DOHH2 (cell line): ENCODE results near the gene DLGAP1.

ENCODE experiments used
- H3F3A ChIP-seq: fragments of 200-600 bp; sonication (generic), shearing (Covaris generic); 2 replicates; pipeline ENCODE4 v1.6.0; 2016; ENCODE audit warnings: antibody characterized with exemption, mild to moderate bottlenecking; ENCODE audit not compliant: control insufficient read depth, insufficient read depth
- H3K27ac ChIP-seq: fragments of 200-600 bp; sonication (generic); 2 replicates; pipeline ENCODE4 v1.5.1; 2014; ENCODE audit warnings: low read depth, mild to moderate bottlenecking, low read length, moderate library complexity
- H3K27me3 ChIP-seq: fragments of 200-600 bp; sonication (generic); 2 replicates; pipeline ENCODE4 v1.6.1; 2014; ENCODE audit warnings: mild to moderate bottlenecking, low read length, mixed read lengths; ENCODE audit not compliant: control insufficient read depth
- H3K36me3 ChIP-seq: fragments of 200-600 bp; sonication (generic); 2 replicates; pipeline ENCODE4 v1.6.1; 2014; ENCODE audit warnings: mild to moderate bottlenecking, low read length, moderate library complexity, mixed read lengths; ENCODE audit not compliant: control insufficient read depth
- H3K4me1 ChIP-seq: fragments of 200-600 bp; sonication (generic); 2 replicates; pipeline ENCODE4 v1.6.1; 2014; ENCODE audit warnings: mild to moderate bottlenecking, low read length, mixed read lengths; ENCODE audit not compliant: control insufficient read depth
- H3K4me2 ChIP-seq: fragments of 200-600 bp; sonication (generic); 2 replicates; pipeline ENCODE4 v1.6.0; 2014; ENCODE audit warnings: mild to moderate bottlenecking, low read length, moderate library complexity
- H3K4me3 ChIP-seq: fragments of 200-600 bp; sonication (generic); 2 replicates; pipeline ENCODE4 v1.5.1; 2014; ENCODE audit warnings: mild to moderate bottlenecking, low read length, mixed read lengths
- H3K79me2 ChIP-seq: fragments of 200-600 bp; sonication (generic); 2 replicates; pipeline ENCODE4 v1.6.1; 2014; ENCODE audit warnings: mild to moderate bottlenecking, low read length, mixed read lengths; ENCODE audit not compliant: control insufficient read depth
- H3K9me2 ChIP-seq: fragments of 200-600 bp; sonication (generic); replicated peaks from 2 replicates; pipeline ENCODE4 v1.6.1; 2014; ENCODE audit warnings: mild to moderate bottlenecking, low read length, mixed read lengths; ENCODE audit not compliant: control insufficient read depth
- H3K9me3 ChIP-seq: fragments of 200-600 bp; sonication (generic); 2 replicates; pipeline ENCODE4 v1.6.1; 2014; ENCODE audit warnings: antibody characterized with exemption, low read length, mixed read lengths; ENCODE audit not compliant: control insufficient read depth, insufficient read depth
- H4K20me1 ChIP-seq: fragments of 200-600 bp; sonication (generic); 2 replicates; pipeline ENCODE4 v1.6.0; 2014; ENCODE audit warnings: low read depth, mild to moderate bottlenecking, antibody characterized with exemption, low read length, moderate library complexity; ENCODE audit not compliant: control insufficient read depth, insufficient read depth
- EZH2phosphoT487 ChIP-seq: fragments of 200-600 bp; sonication (generic); IDR thresholded peaks from 2 replicates; pipeline ENCODE4 v1.6.1; 2017; ENCODE audit warnings: borderline replicate concordance, mild to moderate bottlenecking, antibody characterized with exemption, low read length, moderate library complexity, mixed read lengths
- TF ChIP-seq, protein P1 (sequence below): fragments of 200-600 bp; sonication (generic); IDR thresholded peaks from one replicate; pipeline ENCODE4 v1.5.1; 2014; ENCODE audit warnings: antibody characterized with exemption, mild to moderate bottlenecking, low read depth, low read length; ENCODE audit not compliant: poor library complexity, severe bottlenecking

DLGAP1 gene

DNA sequence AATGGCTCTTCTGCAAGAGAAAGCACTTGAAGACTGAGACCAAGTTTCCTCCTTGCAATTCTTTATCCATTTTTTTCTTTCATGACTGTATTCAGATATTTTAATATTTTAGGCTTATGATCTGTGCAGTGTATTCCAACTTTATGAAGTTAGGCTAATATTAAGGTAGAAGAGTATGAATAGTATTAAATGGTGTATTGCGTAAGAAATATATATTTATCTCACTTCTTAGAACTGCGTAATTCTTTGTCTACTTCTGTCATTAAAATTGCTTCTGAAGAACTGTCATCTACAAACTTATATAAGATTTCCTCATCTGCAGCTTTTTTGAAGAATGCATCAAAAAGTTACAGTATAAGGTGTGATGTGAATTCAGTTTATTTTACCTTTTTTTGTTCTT lies 183.2 kb downstream of the DLGAP1 start:
- Histone ChIP-seq H3K4me2 (no peak overlapping the region), H3K36me3 (no peaks in the 10 kb centered on the region), H4K20me1 (no peaks in the 10 kb centered on the region), H3K79me2 (no peaks in the 10 kb centered on the region), H3K4me3 (no peak overlapping the region), H3F3A (no peaks in the 10 kb centered on the region), H3K9me2 (no peaks in the 10 kb centered on the region), H3K27ac (no peak overlapping the region), H3K27me3 (no peaks in the 10 kb centered on the region), H3K4me1 (no peaks in the 10 kb centered on the region), H3K9me3 (no peaks in the 10 kb centered on the region)
- TF ChIP-seq, protein P1, sequence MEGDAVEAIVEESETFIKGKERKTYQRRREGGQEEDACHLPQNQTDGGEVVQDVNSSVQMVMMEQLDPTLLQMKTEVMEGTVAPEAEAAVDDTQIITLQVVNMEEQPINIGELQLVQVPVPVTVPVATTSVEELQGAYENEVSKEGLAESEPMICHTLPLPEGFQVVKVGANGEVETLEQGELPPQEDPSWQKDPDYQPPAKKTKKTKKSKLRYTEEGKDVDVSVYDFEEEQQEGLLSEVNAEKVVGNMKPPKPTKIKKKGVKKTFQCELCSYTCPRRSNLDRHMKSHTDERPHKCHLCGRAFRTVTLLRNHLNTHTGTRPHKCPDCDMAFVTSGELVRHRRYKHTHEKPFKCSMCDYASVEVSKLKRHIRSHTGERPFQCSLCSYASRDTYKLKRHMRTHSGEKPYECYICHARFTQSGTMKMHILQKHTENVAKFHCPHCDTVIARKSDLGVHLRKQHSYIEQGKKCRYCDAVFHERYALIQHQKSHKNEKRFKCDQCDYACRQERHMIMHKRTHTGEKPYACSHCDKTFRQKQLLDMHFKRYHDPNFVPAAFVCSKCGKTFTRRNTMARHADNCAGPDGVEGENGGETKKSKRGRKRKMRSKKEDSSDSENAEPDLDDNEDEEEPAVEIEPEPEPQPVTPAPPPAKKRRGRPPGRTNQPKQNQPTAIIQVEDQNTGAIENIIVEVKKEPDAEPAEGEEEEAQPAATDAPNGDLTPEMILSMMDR = no peak
- TF ChIP-seq EZH2phosphoT487 = no peak

DNA sequence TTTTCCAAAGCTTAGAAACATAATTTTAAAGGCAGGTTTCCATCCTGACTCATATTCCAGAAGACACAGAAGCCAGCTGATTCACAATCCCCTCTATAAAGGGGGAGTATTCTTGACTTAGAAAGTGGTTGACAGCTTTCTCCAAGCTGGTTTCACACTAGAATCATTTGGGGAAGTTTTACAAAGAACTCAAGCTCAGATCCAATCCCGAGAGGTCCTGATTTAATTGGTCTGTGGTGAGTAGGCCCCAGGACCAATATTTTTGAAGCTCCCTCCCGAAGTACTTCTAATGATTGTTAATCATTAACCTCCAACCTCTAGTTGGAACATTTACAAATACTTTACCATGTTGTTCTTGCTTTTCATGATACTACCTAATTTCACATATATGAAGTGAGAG lies 184.1 kb downstream of the DLGAP1 start:
- Histone ChIP-seq H3K4me3 (no peak overlapping the region), H3K79me2 (no peaks in the 10 kb centered on the region), H3K36me3 (no peaks in the 10 kb centered on the region), H3K27me3 (no peaks in the 10 kb centered on the region), H4K20me1 (no peaks in the 10 kb centered on the region), H3K9me3 (no peaks in the 10 kb centered on the region), H3F3A (no peaks in the 10 kb centered on the region), H3K9me2 (no peaks in the 10 kb centered on the region), H3K4me2 (no peak overlapping the region), H3K4me1 (no peaks in the 10 kb centered on the region), H3K27ac (no peak overlapping the region)
- TF ChIP-seq EZH2phosphoT487 = no peak
- TF ChIP-seq, protein P1 = no peak

DNA sequence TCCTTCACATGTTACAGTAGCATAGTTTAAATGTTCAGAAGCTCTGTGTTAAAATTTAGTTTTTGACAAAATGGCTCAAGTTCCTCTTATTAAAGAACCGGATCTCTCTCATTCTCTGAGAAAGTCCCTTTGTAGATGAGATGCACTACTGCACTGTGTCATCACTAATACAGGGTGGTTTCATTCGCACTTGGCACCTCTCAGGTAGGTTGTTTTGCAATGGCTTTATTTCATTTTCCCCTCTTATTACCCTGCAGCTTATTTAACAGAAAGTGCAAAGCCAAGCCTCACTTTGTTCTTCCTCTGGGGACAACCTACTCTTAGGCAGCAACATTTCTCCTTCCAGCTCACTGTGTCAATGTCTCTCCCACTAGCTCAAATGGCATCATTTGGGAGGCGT lies 185.1 kb downstream of the DLGAP1 start:
- H3K27me3 ChIP-seq = no peaks in the 10 kb centered on the region
- no peaks in the 10 kb centered on the region for H3K9me2 ChIP-seq
- H3K4me3 ChIP-seq = no peak overlapping the region
- H4K20me1 ChIP-seq = no peaks in the 10 kb centered on the region
- no peak overlapping the region for H3K27ac ChIP-seq
- TF ChIP-seq EZH2phosphoT487 = no peak
- TF ChIP-seq, protein P1 = no peak
- no peaks in the 10 kb centered on the region for H3K36me3 ChIP-seq
- H3K9me3 ChIP-seq = no peaks in the 10 kb centered on the region
- H3F3A ChIP-seq = no peaks in the 10 kb centered on the region
- H3K4me1 ChIP-seq = no peaks in the 10 kb centered on the region
- H3K4me2 ChIP-seq = no peak overlapping the region
- no peaks in the 10 kb centered on the region for H3K79me2 ChIP-seq

DNA sequence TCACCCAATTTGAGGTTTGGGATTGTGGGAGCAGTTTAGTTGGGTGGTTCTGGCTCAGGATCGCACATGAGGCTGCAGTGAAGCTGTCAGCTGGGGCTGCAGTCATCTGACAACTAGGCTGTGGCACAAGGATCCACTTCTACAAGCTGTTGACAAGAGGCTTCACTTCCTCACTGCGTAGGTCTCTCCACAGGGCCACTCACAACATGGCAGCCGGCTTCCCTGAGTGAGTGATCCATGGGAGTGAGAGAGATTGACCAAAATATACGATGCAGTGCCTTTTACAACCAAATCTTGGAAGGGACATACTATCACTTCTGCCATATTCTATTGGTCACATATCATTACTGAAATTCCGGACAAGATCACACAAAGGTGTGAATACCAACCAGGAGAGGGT lies 187.5 kb downstream of the DLGAP1 start:
- no peaks in the 10 kb centered on the region for H3K27me3 ChIP-seq
- TF ChIP-seq EZH2phosphoT487 = no peak
- TF ChIP-seq, protein P1 = no peak
- H4K20me1 ChIP-seq = no peaks in the 10 kb centered on the region
- no peaks in the 10 kb centered on the region for H3F3A ChIP-seq
- no peak overlapping the region for H3K27ac ChIP-seq
- no peaks in the 10 kb centered on the region for H3K36me3 ChIP-seq
- no peaks in the 10 kb centered on the region for H3K79me2 ChIP-seq
- H3K9me3 ChIP-seq = no peaks in the 10 kb centered on the region
- H3K4me3 ChIP-seq = no peak overlapping the region
- no peak overlapping the region for H3K4me2 ChIP-seq
- H3K4me1 ChIP-seq = no peaks in the 10 kb centered on the region
- H3K9me2 ChIP-seq = no peaks in the 10 kb centered on the region
